Muscle of back (tissue), 11 donors: ENCODE measurements around the gene ADD3. TPM values are rescaled to one million over a fixed set of nuclear protein-coding genes. Genes with fewer than 3 reads are reported as not detected.

Experiments
- DNase-seq, 3 donors: peaks; one replicate each; pipeline versions ENCODE4 v3.0.0 to v3.0.0-alpha.2; 2013
- polyA plus RNA-seq, 10 donors: library from polyadenylated mRNA; unstranded; fragments of 120-200 nt; gene quantifications; one replicate each; pipeline ENCODE4 v1.2.1, GENCODE V29; 2013; ENCODE audit not compliant: insufficient read length in 10 of 10

ADD3 gene
- polyA plus RNA-seq, 10 donors: 99.6 to 143 (median 122) TPM

DNA sequence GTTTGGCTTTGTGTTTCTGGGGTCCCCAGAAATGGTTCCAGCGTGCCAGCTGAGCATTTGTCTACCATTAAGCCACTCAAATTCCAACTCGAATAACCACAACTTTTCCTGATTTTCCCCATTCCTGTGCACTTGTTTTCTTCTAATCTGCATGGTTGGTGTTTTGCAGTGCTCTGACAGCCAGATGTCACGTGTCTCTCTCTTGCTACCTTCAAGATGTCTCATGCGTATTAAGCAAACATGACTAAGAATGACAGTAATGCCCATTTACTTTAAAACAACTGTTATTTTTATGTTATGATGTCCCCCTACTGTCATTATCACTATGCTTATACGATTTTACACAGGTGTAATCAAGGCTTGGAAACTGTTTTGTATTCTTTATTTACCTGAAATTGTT lies 164.4 kb downstream of the ADD3 start:
- no peak for DNase-seq

DNA sequence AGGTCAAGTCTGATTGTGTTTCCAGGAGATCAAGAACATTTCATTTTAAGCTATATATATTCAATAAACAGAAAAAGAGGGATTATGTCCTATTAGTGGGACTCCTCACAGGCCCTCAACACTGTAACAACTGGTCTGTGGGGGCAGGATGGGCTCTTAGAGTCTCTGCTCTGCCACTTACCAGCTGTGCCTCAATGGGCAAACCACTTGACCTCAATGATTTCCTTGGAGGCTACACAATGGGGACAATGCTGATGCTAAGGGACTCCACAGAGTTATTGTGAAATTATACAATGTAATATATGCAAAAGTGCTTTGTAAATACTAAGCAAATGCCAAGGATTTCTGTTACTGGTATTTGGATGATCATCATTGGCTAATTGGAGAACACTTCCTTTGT lies 166.4 kb downstream of the ADD3 start:
- no peak for DNase-seq

DNA sequence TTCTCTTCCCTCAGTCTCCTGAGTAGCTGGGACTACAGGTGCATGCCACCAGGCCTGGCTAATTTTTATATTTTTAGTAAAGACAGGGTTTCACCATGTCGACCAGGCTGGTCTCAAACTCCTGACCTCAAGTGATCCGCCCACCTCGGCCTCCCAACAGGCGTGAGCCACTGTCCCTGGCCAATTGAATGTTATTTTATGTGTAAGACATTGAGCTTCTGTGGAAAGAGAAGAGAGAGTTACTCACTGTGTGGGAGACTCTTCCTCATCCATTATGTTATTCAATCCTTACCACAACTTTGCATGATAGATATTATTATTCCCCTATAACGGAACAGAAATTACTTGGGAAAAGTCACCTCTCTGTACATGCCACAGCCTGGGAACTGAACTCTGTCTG lies 167.0 kb downstream of the ADD3 start:
- DNase-seq: no peak

DNA sequence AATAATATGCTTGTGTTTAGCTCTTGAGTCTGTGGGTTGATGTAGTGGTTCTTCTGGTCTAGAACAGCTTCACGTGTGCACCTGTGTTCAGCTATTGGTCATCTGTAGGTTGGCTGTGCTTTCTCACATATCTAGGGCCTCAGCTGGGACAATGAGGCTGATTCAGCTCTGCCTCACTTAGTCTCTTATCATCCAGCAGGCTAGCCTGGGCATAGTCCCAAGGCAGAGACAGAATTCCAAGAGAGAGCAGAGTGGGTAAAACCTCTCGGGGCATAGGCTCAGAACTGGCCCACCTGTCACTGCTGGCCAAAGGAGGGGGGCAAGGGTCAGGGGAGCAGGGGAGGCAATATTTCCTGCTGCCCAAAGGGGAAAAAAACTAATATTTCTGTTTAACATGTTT lies 167.6 kb downstream of the ADD3 start:
- no peak for DNase-seq

DNA sequence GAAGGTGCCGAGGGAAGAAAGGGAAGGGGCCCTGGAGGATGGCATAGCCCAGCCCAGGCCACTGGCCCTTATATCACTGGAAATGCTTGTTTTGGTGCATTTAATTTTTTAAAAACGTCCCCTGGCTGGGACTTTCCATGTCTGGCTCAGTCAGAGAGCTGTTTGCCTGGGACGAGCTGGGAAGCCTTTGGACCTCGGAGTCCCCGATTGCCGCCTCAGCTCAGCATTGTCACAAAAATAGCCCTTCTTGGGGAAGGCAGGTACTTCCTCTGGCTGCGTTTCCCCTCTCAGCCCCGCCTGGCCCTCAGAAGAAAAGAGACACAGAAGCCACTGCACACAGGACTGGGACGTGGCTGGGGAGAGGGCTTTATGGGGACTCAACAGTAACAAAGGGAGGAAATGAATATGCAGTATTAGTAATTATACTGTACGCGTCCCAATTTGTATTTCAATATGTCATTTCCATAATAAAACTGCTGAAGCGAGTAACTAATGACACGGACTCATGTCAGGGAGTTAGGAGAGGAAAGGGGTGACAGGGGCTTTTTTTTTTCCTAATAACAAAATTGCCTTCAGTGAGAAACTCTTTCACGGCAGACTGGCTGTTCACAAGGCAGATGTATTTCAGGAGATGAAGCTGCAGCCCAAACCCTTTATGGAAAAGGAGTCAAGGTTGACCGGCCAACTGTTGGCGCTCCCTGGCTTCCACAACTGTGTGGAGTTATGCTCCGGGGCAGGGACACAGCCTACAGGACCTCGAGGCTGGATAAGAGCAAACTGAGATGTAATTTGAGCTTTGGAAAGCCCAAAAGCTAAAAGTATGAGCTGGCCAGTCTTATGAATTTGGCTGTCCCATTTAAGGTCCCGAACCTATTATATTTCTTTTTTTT lies 168.6 kb downstream of the ADD3 start:
- no peak for DNase-seq

DNA sequence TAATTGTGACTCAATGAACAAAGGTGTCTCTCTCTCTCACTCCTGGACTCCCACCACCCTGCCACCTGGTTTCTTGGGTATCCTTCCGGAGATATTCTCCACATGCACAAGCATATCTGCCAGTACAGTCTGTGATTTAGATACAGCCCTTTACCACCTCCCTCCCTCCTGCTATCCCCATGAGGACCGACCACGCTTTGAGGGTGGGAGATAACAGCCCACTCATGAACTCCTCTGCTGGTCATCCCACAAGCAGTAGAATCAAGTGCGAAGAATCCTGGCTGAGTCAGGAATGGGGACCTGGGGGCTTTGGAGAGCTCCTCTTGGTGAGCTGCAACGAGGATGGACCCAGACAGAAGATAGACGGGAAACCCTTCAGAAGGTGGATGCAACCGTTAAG lies 171.4 kb downstream of the ADD3 start:
- no peak for DNase-seq

DNA sequence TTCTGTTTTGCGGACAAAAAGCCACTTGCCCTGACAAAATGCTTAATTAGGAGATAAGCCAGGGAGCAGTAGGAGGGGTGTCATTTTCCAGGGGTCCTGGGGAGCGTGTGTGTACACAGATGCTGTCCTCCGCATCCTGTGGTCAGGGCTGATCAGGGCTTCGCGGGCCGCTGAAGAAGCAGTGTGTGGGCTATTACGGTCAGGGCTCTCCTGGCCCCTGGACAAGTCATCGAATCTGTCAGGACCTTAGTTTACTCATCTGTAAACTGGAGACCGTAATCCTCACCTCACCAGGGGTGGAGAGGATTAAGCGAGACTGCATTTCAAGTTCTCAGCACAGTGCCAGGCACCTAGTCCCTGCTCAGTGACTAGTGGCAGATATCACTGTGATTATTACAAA lies 173.7 kb downstream of the ADD3 start:
- DNase-seq: no peak

DNA sequence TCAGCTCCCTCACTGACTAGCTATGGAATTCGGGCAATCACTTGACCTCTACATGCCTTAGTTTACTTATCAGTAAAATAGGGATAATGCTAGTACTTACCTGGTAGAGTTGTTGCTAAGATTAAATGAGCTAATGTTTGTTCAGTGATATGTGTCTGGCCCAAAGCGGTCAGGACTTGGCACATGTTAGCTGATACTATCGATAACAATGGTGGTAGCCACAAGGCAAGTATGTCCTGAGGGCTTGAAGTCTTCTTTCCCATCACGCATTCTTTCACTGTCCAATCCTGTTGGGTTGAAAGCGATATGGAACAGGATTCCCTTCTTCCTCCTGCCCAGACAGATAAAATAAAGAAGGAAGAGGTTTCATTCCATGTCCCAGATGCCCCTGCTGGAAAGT lies 174.1 kb downstream of the ADD3 start:
- DNase-seq: no peak

DNA sequence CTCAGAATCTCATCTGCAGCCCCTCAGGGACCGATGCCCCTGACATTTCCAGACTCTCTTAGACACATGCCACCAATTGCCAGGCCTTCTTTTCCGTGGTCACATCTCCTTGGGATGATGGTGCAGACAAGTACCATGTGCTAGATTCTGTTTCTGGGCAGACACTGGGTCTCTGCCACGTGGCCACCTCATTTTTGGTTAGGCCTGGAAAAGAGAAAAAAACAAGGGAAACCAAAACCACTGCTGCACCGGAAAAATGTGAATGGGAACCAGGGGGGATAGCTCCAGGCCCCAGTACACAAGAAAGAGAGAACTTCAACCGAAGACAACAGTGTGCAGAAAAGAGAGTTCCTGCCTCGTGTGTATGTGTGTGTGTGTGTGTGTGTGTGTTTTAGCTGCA lies 176.6 kb downstream of the ADD3 start:
- no peak for DNase-seq

Other genes with a start within 250 kb of the ADD3 start
- gene XPNPEP1, start 84.5 kb upstream of the ADD3 start, polyA plus RNA-seq: 10 to 100 TPM; 52.5 to 83.3 (median 67.0) TPM
- gene MXI1, start 199.6 kb downstream of the ADD3 start, polyA plus RNA-seq: 10 to 100 TPM; 17.8 to 39.3 (median 23.6) TPM